ENCODE results near the gene PIK3CA. TPM values are rescaled to one million over a fixed set of nuclear protein-coding genes. Genes with fewer than 3 reads are reported as not detected.

PIK3CA gene
- total RNA-seq, 4 donors from 2014 or later = 12.6 to 65.2 (median 36.3) TPM

GRCh38 chr3:179286331-179286730 is 138.2 kb downstream of the PIK3CA start:
- no peaks in the 10 kb centered on the region for H3K27me3 ChIP-seq
- TF ChIP-seq POLR2A (IDR thresholded peaks at IDR 0.05) (no peak), CTCF (IDR thresholded peaks at IDR 0.05) (no peak)
- no peaks in the 10 kb centered on the region for H3K4me1 ChIP-seq
- H3K4me3 ChIP-seq = no peak overlapping the region
- H3K36me3 ChIP-seq = no peaks in the 10 kb centered on the region
- no peak overlapping the region for H3K27ac ChIP-seq
- DNase-seq = no peak
- H3K9me3 ChIP-seq = no peaks in the 10 kb centered on the region
- intact Hi-C loops (cut with DNase I; ENCODE audit: low total_unique reads) = no loop called here

- Histone ChIP-seq H3K36me3 (no peaks in the 10 kb centered on the region), H3K9me3 (no peaks in the 10 kb centered on the region), H3K27ac (no peak overlapping the region), H3K4me1 (no peaks in the 10 kb centered on the region), H3K4me3 (no peak overlapping the region), H3K27me3 (no peaks in the 10 kb centered on the region)
- intact Hi-C loops (cut with DNase I; ENCODE audit: low total_unique reads) = no loop called here
- TF ChIP-seq POLR2A (IDR thresholded peaks at IDR 0.05) (no peak), CTCF (IDR thresholded peaks at IDR 0.05) (no peak)
- DNase-seq = no peak
Measured at GRCh38 chr3:179288845-179289244, 140.7 kb downstream of the PIK3CA start.

- intact Hi-C loops (cut with DNase I; ENCODE audit: low total_unique reads) = no loop called here
- DNase-seq = no peak
- H3K4me3 ChIP-seq = no peak overlapping the region
- H3K27ac ChIP-seq = no peak overlapping the region
- TF ChIP-seq POLR2A (IDR thresholded peaks at IDR 0.05) = no peak
- no peak for TF ChIP-seq CTCF (IDR thresholded peaks at IDR 0.05)
- no peaks in the 10 kb centered on the region for H3K27me3 ChIP-seq
- H3K36me3 ChIP-seq = no peaks in the 10 kb centered on the region
- H3K9me3 ChIP-seq = no peaks in the 10 kb centered on the region
- H3K4me1 ChIP-seq = no peaks in the 10 kb centered on the region
Measured at GRCh38 chr3:179289295-179289694, 141.1 kb downstream of the PIK3CA start.

Small RNA genes lying within 50 kb of the gene (small RNA-seq; reads per million reads assigned to genes)
- not detected for gene RF00402

Other genes starting within 250 kb of the PIK3CA start
- gene ZMAT3, start 76.5 kb upstream of the PIK3CA start, total RNA-seq = 10 to 100 TPM in 3 of 4 donors, 1 to 10 TPM in 1; 9.4 to 24.4 (median 13.9) TPM
- gene KCNMB3, start 102.8 kb downstream of the PIK3CA start, total RNA-seq = 1 to 10 TPM in 3 of 4 donors, under 1 TPM in 1; 0.26 to 6.2 (median 4.3) TPM
- 10 to 100 TPM; 53.0 to 92.6 (median 65.6) TPM for gene ZNF639, start 174.7 kb downstream of the PIK3CA start, total RNA-seq
- gene MFN1, start 199.4 kb downstream of the PIK3CA start, total RNA-seq = 10 to 100 TPM in 3 of 4 donors, 1 to 10 TPM in 1; 10.0 to 88.6 (median 63.3) TPM

Measured in uterus (tissue), 4 donors.